Ishikawa (cell line): Measurements from ENCODE around the gene HSD11B1L.

Experiments
- CEBPB ChIP-seq: IDR thresholded peaks from 2 replicates; pipeline ENCODE4 v1.6.1; 2012
- CREB1 ChIP-seq: IDR thresholded peaks from 2 replicates; pipeline ENCODE4 v1.6.1; 2012; ENCODE audit warnings: low read depth
- EGR1 ChIP-seq: IDR thresholded peaks from 2 replicates; pipeline ENCODE4 v1.6.1; 2012
- EP300 ChIP-seq: IDR thresholded peaks from 2 replicates; pipeline ENCODE4 v1.6.1; 2012; ENCODE audit warnings: borderline replicate concordance
- FOXM1 ChIP-seq: IDR thresholded peaks from 2 replicates; pipeline ENCODE4 v1.6.1; 2012; ENCODE audit warnings: low read depth, borderline replicate concordance
- NFIC ChIP-seq: IDR thresholded peaks from 2 replicates; pipeline ENCODE4 v1.6.1; 2012
- RAD21 ChIP-seq: IDR thresholded peaks from 2 replicates; pipeline ENCODE4 v1.6.1; 2012; ENCODE audit warnings: low read depth
- TEAD4 ChIP-seq: IDR thresholded peaks from 2 replicates; pipeline ENCODE4 v1.6.1; 2012
- USF1 ChIP-seq: IDR thresholded peaks from 2 replicates; pipeline ENCODE4 v1.6.1; 2012
- YY1 ChIP-seq: IDR thresholded peaks from 2 replicates; pipeline ENCODE4 v1.6.1; 2012; ENCODE audit warnings: low read depth
- ZBTB7A ChIP-seq: IDR thresholded peaks from 2 replicates; pipeline ENCODE4 v1.6.1; 2012; ENCODE audit warnings: low read depth
- TF ChIP-seq, protein P1 (sequence below): IDR thresholded peaks from 2 replicates; pipeline ENCODE4 v1.6.1; 2012
- TF ChIP-seq, protein P2 (sequence below): IDR thresholded peaks from 2 replicates; pipeline ENCODE4 v1.6.1; 2012; ENCODE audit warnings: low read depth, mild to moderate bottlenecking

- no peak for TF ChIP-seq RAD21
- TF ChIP-seq, protein P1, sequence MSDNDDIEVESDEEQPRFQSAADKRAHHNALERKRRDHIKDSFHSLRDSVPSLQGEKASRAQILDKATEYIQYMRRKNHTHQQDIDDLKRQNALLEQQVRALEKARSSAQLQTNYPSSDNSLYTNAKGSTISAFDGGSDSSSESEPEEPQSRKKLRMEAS, result no peak
- TF ChIP-seq ZBTB7A, result no peak
- TF ChIP-seq EGR1, result no peak
- no peak for TF ChIP-seq TEAD4
- no peak for TF ChIP-seq USF1
- TF ChIP-seq CEBPB, result no peak
- no peak for TF ChIP-seq EP300
- TF ChIP-seq, protein P2, sequence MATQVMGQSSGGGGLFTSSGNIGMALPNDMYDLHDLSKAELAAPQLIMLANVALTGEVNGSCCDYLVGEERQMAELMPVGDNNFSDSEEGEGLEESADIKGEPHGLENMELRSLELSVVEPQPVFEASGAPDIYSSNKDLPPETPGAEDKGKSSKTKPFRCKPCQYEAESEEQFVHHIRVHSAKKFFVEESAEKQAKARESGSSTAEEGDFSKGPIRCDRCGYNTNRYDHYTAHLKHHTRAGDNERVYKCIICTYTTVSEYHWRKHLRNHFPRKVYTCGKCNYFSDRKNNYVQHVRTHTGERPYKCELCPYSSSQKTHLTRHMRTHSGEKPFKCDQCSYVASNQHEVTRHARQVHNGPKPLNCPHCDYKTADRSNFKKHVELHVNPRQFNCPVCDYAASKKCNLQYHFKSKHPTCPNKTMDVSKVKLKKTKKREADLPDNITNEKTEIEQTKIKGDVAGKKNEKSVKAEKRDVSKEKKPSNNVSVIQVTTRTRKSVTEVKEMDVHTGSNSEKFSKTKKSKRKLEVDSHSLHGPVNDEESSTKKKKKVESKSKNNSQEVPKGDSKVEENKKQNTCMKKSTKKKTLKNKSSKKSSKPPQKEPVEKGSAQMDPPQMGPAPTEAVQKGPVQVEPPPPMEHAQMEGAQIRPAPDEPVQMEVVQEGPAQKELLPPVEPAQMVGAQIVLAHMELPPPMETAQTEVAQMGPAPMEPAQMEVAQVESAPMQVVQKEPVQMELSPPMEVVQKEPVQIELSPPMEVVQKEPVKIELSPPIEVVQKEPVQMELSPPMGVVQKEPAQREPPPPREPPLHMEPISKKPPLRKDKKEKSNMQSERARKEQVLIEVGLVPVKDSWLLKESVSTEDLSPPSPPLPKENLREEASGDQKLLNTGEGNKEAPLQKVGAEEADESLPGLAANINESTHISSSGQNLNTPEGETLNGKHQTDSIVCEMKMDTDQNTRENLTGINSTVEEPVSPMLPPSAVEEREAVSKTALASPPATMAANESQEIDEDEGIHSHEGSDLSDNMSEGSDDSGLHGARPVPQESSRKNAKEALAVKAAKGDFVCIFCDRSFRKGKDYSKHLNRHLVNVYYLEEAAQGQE, result no peak
- TF ChIP-seq YY1, result no peak
- no peak for TF ChIP-seq NFIC
- TF ChIP-seq FOXM1, result no peak
- no peak for TF ChIP-seq CREB1
These were observed 37.8 kb upstream of the HSD11B1L start for GRCh38 chr19:5643060-5643459.
